SU-DHL-6 (cell line): ENCODE measurements around the gene SLC6A20.

Source experiments
- H2AFZ ChIP-seq: fragments of 200-600 bp; sonication (generic); 2 replicates; pipeline ENCODE4 v1.6.1; 2014; ENCODE audit warnings: low read depth, mild to moderate bottlenecking, moderate library complexity, mixed read lengths, antibody characterized with exemption, low read length; ENCODE audit not compliant: severe bottlenecking
- H3F3A ChIP-seq: fragments of 200-600 bp; shearing (Covaris generic); 2 replicates; pipeline ENCODE4 v1.6.0; 2016; ENCODE audit warnings: antibody characterized with exemption, mild to moderate bottlenecking; ENCODE audit not compliant: insufficient read depth
- H3K27ac ChIP-seq: fragments of 200-600 bp; sonication (generic); 2 replicates; pipeline ENCODE4 v1.5.1; 2016; ENCODE audit warnings: low read depth, mild to moderate bottlenecking, low read length, moderate library complexity, mixed read lengths
- H3K27me3 ChIP-seq: fragments of 200-600 bp; sonication (generic), shearing (Covaris generic); 2 replicates; pipeline ENCODE4 v1.6.0; 2014; ENCODE audit warnings: mild to moderate bottlenecking, low read length
- H3K36me3 ChIP-seq: fragments of 200-600 bp; sonication (generic); 2 replicates; pipeline ENCODE4 v1.6.1; 2014; ENCODE audit warnings: mild to moderate bottlenecking, low read length, mixed read lengths
- H3K4me2 ChIP-seq: fragments of 300-600, 200-600 bp; shearing (Covaris generic), sonication (generic); 2 replicates; pipeline ENCODE4 v1.6.0; 2014; ENCODE audit warnings: low read length, low read depth, mild to moderate bottlenecking; ENCODE audit not compliant: poor library complexity, severe bottlenecking
- H3K4me3 ChIP-seq: fragments of 200-600 bp; sonication (generic); 2 replicates; pipeline ENCODE4 v1.5.1; 2014; ENCODE audit warnings: antibody characterized with exemption, low read length, mild to moderate bottlenecking, mixed read lengths; ENCODE audit not compliant: insufficient read depth, poor library complexity, severe bottlenecking
- H3K79me2 ChIP-seq: fragments of 200-600 bp; sonication (generic); 2 replicates; pipeline ENCODE4 v1.6.1; 2014; ENCODE audit warnings: mild to moderate bottlenecking, low read length, moderate library complexity; ENCODE audit not compliant: insufficient read depth
- H3K9ac ChIP-seq: fragments of 200-600 bp; sonication (generic); 2 replicates; pipeline ENCODE4 v1.7.0; 2014; ENCODE audit warnings: mild to moderate bottlenecking, low read length
- H3K9me2 ChIP-seq: fragments of 200-600 bp; sonication (generic); replicated peaks from 2 replicates; pipeline ENCODE4 v1.6.1; 2014; ENCODE audit warnings: low read length; ENCODE audit not compliant: insufficient read depth
- H3K9me3 ChIP-seq: fragments of 200-600 bp; sonication (generic); 2 replicates; pipeline ENCODE4 v1.6.1; 2014; ENCODE audit warnings: low read length, mixed read lengths; ENCODE audit not compliant: insufficient read depth
- H4K20me1 ChIP-seq: fragments of 200-600 bp; sonication (generic); 2 replicates; pipeline ENCODE4 v1.6.1; 2014; ENCODE audit warnings: low read depth, mild to moderate bottlenecking, antibody characterized with exemption, low read length, moderate library complexity, mixed read lengths
- EZH2phosphoT487 ChIP-seq: fragments of 200-600 bp; sonication (generic), shearing (Covaris generic); conservative IDR thresholded peaks from 2 replicates; pipeline ENCODE4 v1.6.1; 2018; ENCODE audit warnings: mild to moderate bottlenecking, antibody characterized with exemption, low read length, moderate library complexity, mixed read lengths
- TF ChIP-seq, protein P1 (sequence below): fragments of 200-600 bp; sonication (generic); IDR thresholded peaks from one replicate; pipeline ENCODE4 v1.5.1; 2017; ENCODE audit warnings: antibody characterized with exemption, mild to moderate bottlenecking, low read length, moderate library complexity; ENCODE audit not compliant: insufficient read depth, poor library complexity, severe bottlenecking

Gene SLC6A20

DNA sequence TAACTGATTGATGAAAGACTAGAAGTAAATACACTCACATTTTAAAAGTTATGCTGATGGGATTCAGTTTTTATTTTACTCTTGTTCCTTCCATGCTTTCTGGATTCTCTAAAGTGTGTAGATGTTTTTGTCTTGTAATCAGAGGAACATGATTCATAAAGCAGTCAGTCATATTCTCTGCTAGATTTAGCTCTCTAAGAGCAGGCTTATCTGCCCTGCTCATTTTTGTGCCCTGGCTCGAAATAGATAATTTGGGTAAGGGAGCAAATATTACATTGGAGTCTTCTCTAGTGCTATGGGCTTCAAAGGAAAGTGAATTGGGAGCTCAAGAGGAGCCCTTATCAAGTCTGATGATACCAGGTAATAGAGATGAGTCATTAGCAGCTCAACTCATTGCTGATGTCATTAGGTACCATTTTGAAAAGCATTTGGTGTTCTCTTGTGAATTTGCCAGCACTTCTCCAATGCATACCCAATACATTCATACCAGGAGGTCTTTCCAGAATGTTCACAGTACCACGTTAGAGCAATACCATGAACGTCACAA is 79.5 kb downstream of the SLC6A20 start:
- Histone ChIP-seq H3K9ac (no peak overlapping the region), H3K79me2 (no peaks in the 10 kb centered on the region), H3K27me3 (no peaks in the 10 kb centered on the region), H3K27ac (no peak overlapping the region), H3K36me3 (0 out of 2 replicates have a peak, but pooled peaks cover 5% of the 10 kb centered on the region), H3K4me3 (no peak overlapping the region), H3K9me2 (no peaks in the 10 kb centered on the region), H3F3A (no peaks in the 10 kb centered on the region), H3K4me2 (no peak overlapping the region), H2AFZ (no peak overlapping the region), H4K20me1 (no peaks in the 10 kb centered on the region), H3K9me3 (no peaks in the 10 kb centered on the region)
- no peak for TF ChIP-seq EZH2phosphoT487
- TF ChIP-seq, protein P1, sequence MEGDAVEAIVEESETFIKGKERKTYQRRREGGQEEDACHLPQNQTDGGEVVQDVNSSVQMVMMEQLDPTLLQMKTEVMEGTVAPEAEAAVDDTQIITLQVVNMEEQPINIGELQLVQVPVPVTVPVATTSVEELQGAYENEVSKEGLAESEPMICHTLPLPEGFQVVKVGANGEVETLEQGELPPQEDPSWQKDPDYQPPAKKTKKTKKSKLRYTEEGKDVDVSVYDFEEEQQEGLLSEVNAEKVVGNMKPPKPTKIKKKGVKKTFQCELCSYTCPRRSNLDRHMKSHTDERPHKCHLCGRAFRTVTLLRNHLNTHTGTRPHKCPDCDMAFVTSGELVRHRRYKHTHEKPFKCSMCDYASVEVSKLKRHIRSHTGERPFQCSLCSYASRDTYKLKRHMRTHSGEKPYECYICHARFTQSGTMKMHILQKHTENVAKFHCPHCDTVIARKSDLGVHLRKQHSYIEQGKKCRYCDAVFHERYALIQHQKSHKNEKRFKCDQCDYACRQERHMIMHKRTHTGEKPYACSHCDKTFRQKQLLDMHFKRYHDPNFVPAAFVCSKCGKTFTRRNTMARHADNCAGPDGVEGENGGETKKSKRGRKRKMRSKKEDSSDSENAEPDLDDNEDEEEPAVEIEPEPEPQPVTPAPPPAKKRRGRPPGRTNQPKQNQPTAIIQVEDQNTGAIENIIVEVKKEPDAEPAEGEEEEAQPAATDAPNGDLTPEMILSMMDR: no peak

DNA sequence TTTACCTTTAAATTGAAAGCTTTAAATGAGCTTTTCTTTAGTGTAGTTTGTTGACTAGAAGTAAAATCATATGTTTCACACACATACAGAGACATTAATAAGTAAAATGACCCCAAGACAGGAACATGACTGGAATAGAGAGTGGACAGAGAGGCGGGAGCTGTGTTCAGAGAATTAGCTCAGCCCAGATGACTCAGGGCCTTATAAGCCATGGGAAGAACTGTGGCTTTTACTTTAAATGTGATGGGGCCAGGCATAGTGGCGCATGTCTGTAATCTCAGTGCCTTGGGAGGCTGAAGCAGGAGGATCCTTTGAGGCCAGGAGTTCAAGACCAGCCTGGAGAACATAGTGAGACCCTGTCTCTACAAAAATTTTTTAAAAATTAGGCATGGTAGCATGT is 80.4 kb downstream of the SLC6A20 start:
- Histone ChIP-seq H3K4me3 (no peak overlapping the region), H3K27me3 (no peaks in the 10 kb centered on the region), H3K79me2 (no peaks in the 10 kb centered on the region), H3K36me3 (0 out of 2 replicates have a peak, but pooled peaks cover 3% of the 10 kb centered on the region), H3K9me2 (no peaks in the 10 kb centered on the region), H3K4me2 (no peak overlapping the region), H3F3A (no peaks in the 10 kb centered on the region), H2AFZ (no peak overlapping the region), H4K20me1 (no peaks in the 10 kb centered on the region), H3K9me3 (no peaks in the 10 kb centered on the region), H3K27ac (no peak overlapping the region), H3K9ac (no peak overlapping the region)
- TF ChIP-seq, protein P1: no peak
- no peak for TF ChIP-seq EZH2phosphoT487

DNA sequence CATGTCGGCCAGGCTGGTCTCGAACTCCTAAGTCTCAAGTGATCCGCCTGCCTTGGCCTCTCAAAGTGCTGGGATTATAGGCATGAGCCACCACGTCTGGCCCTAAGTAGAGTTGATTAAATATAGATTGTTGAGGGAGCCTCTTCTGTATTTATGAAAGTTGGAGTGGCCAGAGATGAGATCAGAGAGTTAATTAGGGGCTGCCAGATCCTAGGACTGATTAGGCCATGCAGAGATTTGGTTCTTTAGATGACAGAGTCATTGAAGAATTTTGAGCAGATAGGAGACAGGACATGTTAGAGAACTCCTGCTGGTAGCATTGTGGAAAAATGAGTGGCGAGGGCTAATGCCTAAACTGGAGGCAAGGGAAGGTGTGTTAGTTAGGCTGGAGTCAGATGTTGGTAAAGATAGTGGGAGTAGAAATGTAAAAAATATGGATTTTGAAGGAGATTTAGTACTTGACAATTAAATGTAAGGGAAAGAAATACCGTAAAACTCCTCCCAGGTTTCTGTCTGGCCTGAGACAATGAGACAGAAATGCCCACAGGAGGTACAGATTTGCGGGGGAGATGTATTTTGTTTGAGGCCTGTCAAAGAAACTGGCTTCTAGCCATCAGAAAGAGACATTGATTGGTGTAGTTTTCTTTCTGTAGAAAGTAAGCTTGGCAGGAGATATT is 83.8 kb downstream of the SLC6A20 start:
- no peak for TF ChIP-seq EZH2phosphoT487
- TF ChIP-seq, protein P1: no peak
- H3K79me2 ChIP-seq: no peaks in the 10 kb centered on the region
- H3K27me3 ChIP-seq: no peaks in the 10 kb centered on the region
- peaks cover 7% of the 10 kb centered on the region; the same call in 1 of the 2 replicates for H3K36me3 ChIP-seq
- H3K9ac ChIP-seq: no peak overlapping the region
- no peaks in the 10 kb centered on the region for H4K20me1 ChIP-seq
- H2AFZ ChIP-seq: no peak overlapping the region
- H3K4me2 ChIP-seq: no peak overlapping the region
- H3F3A ChIP-seq: no peaks in the 10 kb centered on the region
- no peaks in the 10 kb centered on the region for H3K9me3 ChIP-seq
- no peak overlapping the region for H3K4me3 ChIP-seq
- H3K9me2 ChIP-seq: no peaks in the 10 kb centered on the region
- H3K27ac ChIP-seq: no peak overlapping the region
